ENCODE results near the gene STAM. TPM values are rescaled to one million over a fixed set of nuclear protein-coding genes. Genes with fewer than 3 reads are reported as not detected.

The STAM gene
- total RNA-seq, 1 experiment from 2014 or later: 38.8 TPM

GRCh38 chr10:17605936-17606335, 38.0 kb upstream of the STAM start:
- Histone ChIP-seq H3K27me3 (ENCODE audit: insufficient read depth, low read depth) (no peaks in the 10 kb centered on the region), H3K4me1 (replicated peaks; ENCODE audit: insufficient read depth) (no peaks in the 10 kb centered on the region), H3K4me2 (no peak overlapping the region), H3K4me3 (no peak overlapping the region), H2AFZ (no peak overlapping the region), H3F3A (ENCODE audit: insufficient read depth, low read depth) (no peaks in the 10 kb centered on the region), H3K9me2 (ENCODE audit: insufficient read depth) (no peaks in the 10 kb centered on the region), H3K9me3 (ENCODE audit: insufficient read depth, low read depth) (no peaks in the 10 kb centered on the region), H4K20me1 (ENCODE audit: insufficient read depth) (no peaks in the 10 kb centered on the region), H3K36me3 (ENCODE audit: low read depth) (no peaks in the 10 kb centered on the region), H3K27ac (no peak overlapping the region), H3K79me2 (ENCODE audit: low read depth) (no peaks in the 10 kb centered on the region)
- BruUV-seq (replicated peaks): no TSS peak
- CTCF ChIA-PET: interaction anchor here (0.6 to 2.4 kb wide), 2 partner anchors 318 to 610 kb away, joined by 3 to 6 read pairs; no protein-coding TSS in a partner anchor
- POLR2A ChIA-PET (ENCODE audit: unreplicated experiment): no interaction called here
- intact Hi-C loops (cut with micrococcal nuclease; ENCODE audit: unreplicated experiment): loop anchor here (5.0 kb wide), 4 partner anchors 241 to 631 kb away; no protein-coding TSS in a partner anchor
- no peak for DNase-seq
- no peak for TF ChIP-seq EZH2 (IDR thresholded peaks at IDR 0.05; ENCODE audit: low read depth)
- TF ChIP-seq, protein P1, sequence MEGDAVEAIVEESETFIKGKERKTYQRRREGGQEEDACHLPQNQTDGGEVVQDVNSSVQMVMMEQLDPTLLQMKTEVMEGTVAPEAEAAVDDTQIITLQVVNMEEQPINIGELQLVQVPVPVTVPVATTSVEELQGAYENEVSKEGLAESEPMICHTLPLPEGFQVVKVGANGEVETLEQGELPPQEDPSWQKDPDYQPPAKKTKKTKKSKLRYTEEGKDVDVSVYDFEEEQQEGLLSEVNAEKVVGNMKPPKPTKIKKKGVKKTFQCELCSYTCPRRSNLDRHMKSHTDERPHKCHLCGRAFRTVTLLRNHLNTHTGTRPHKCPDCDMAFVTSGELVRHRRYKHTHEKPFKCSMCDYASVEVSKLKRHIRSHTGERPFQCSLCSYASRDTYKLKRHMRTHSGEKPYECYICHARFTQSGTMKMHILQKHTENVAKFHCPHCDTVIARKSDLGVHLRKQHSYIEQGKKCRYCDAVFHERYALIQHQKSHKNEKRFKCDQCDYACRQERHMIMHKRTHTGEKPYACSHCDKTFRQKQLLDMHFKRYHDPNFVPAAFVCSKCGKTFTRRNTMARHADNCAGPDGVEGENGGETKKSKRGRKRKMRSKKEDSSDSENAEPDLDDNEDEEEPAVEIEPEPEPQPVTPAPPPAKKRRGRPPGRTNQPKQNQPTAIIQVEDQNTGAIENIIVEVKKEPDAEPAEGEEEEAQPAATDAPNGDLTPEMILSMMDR (conservative IDR thresholded peaks at IDR 0.05): no peak

DNA sequence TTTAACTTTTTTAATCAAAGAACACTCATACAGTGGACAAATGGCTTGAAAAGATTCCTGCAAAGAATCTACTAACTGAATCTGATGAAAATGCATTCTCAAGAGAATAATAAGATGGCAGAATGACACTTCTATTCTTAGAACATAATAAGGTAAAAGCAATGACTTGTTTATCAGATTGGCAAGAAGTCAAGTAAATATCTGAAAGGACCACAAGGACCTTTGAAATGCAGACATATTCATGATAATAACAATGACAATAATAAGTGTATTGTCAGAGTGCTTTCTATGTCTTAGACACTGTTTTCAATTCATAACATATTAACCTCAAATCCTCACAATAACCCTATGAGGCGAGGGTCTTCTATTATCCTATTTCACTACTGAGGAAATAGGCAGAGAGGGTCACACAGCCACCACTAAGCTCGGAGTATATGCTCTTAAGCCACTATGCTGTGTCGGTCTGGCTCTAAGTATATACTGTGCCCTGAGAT, 37.4 kb upstream of the STAM start:
- DNase-seq: no peak
- Histone ChIP-seq H4K20me1 (ENCODE audit: insufficient read depth) (no peaks in the 10 kb centered on the region), H3F3A (ENCODE audit: insufficient read depth, low read depth) (no peaks in the 10 kb centered on the region), H3K4me3 (no peak overlapping the region), H2AFZ (no peak overlapping the region), H3K4me2 (no peak overlapping the region), H3K9me3 (ENCODE audit: insufficient read depth, low read depth) (no peaks in the 10 kb centered on the region), H3K27ac (no peak overlapping the region), H3K79me2 (ENCODE audit: low read depth) (no peaks in the 10 kb centered on the region), H3K36me3 (ENCODE audit: low read depth) (no peaks in the 10 kb centered on the region), H3K4me1 (replicated peaks; ENCODE audit: insufficient read depth) (no peaks in the 10 kb centered on the region), H3K27me3 (ENCODE audit: insufficient read depth, low read depth) (no peaks in the 10 kb centered on the region), H3K9me2 (ENCODE audit: insufficient read depth) (no peaks in the 10 kb centered on the region)
- BruUV-seq (replicated peaks): no TSS peak
- TF ChIP-seq, protein P1 (conservative IDR thresholded peaks at IDR 0.05): no peak
- intact Hi-C loops (cut with micrococcal nuclease; ENCODE audit: unreplicated experiment): loop anchor here (1.0 to 5.0 kb wide), 6 partner anchors 241 to 631 kb away; no protein-coding TSS in a partner anchor
- POLR2A ChIA-PET (ENCODE audit: unreplicated experiment): no interaction called here
- CTCF ChIA-PET: interaction anchor here (2.4 kb wide), 1 partner anchor 610 kb away, joined by 6 read pairs; no protein-coding TSS in a partner anchor

- no peak for DNase-seq
- ChIA-PET CTCF (interaction anchor here (2.4 kb wide), 1 partner anchor 609 kb away, joined by 6 read pairs; no protein-coding TSS in a partner anchor), POLR2A (ENCODE audit: unreplicated experiment) (no interaction called here)
- H3K4me2 ChIP-seq: no peak overlapping the region
- TF ChIP-seq EZH2 (IDR thresholded peaks at IDR 0.05; ENCODE audit: low read depth): no peak
- TF ChIP-seq, protein P1 (conservative IDR thresholded peaks at IDR 0.05): no peak
- H3K4me3 ChIP-seq: no peak overlapping the region
- no peaks in the 10 kb centered on the region for H3K9me2 ChIP-seq (ENCODE audit: insufficient read depth)
- no peaks in the 10 kb centered on the region for H4K20me1 ChIP-seq (ENCODE audit: insufficient read depth)
- H2AFZ ChIP-seq: no peak overlapping the region
- H3K36me3 ChIP-seq (ENCODE audit: low read depth): no peaks in the 10 kb centered on the region
- no TSS peak for BruUV-seq (replicated peaks)
- intact Hi-C loops (cut with micrococcal nuclease; ENCODE audit: unreplicated experiment): loop anchor here (1.0 to 5.0 kb wide), 6 partner anchors 240 to 630 kb away; no protein-coding TSS in a partner anchor
- no peaks in the 10 kb centered on the region for H3F3A ChIP-seq (ENCODE audit: insufficient read depth, low read depth)
- H3K27me3 ChIP-seq (ENCODE audit: insufficient read depth, low read depth): no peaks in the 10 kb centered on the region
- H3K27ac ChIP-seq: no peak overlapping the region
- H3K79me2 ChIP-seq (ENCODE audit: low read depth): no peaks in the 10 kb centered on the region
- no peaks in the 10 kb centered on the region for H3K4me1 ChIP-seq (replicated peaks; ENCODE audit: insufficient read depth)
- no peaks in the 10 kb centered on the region for H3K9me3 ChIP-seq (ENCODE audit: insufficient read depth, low read depth)
Measured at GRCh38 chr10:17607060-17607459, 36.9 kb upstream of the STAM start.
